Tibial artery (tissue), 4 donors: ENCODE data around the gene NCDN.

ENCODE experiments used
- DNase-seq, 2 donors: peaks; one replicate each; pipeline ENCODE4 v3.0.0-alpha.2; 2019
- H3K27ac ChIP-seq, 2 donors: fragments of 200-600 bp; sonication (generic) in 1 of 2; 1 replicate in 1 of 2; 2 replicates in 1 of 2; pipeline ENCODE4 v1.5.1; 2018 to 2019; ENCODE audit warnings: mild to moderate bottlenecking in 1 of 2
- H3K27me3 ChIP-seq, 2 donors: fragments of 200-600 bp; sonication (generic) in 1 of 2; one replicate each; pipeline versions ENCODE4 v1.5.1 to v1.6.0; 2016 to 2019
- H3K36me3 ChIP-seq, 3 donors: fragments of 200-600 bp; sonication (generic) in 2 of 3; one replicate each; pipeline ENCODE4 v1.5.1; 2016 to 2019; ENCODE audit warnings: mild to moderate bottlenecking in 2 of 3
- H3K4me1 ChIP-seq, 4 donors: fragments of 200-600 bp; sonication (generic) in 2 of 4; 1 replicate in 3 of 4; 2 replicates in 1 of 4; pipeline ENCODE4 v1.5.1; 2016 to 2019
- H3K4me3 ChIP-seq, 2 donors: fragments of 200-600 bp; sonication (generic) in 1 of 2; 1 replicate in 1 of 2; 2 replicates in 1 of 2; pipeline ENCODE4 v1.5.1; 2018 to 2019; ENCODE audit warnings: mild to moderate bottlenecking in 2 of 2
- H3K9me3 ChIP-seq, 3 donors: fragments of 200-600 bp; sonication (generic) in 1 of 3; one replicate each; pipeline ENCODE4 v1.5.1; 2016 to 2019
- intact Hi-C: fragments of 100-400 bp; cut with DNase I; formaldehyde crosslinking; loops from one replicate; pipeline ENCODE4 v1.15.0; 2023; ENCODE audit warnings: low total_unique reads
- TF ChIP-seq, protein P1 (sequence below), 2 experiments: fragments of 200-600 bp in 1 of 2; fragments of 450-650 bp in 1 of 2; IDR thresholded peaks; one replicate each; pipeline ENCODE4 v1.5.1; 2017 to 2019; ENCODE audit warnings: antibody characterized with exemption in 2 of 2, mild to moderate bottlenecking in 1 of 2, moderate library complexity in 1 of 2

NCDN gene

DNA sequence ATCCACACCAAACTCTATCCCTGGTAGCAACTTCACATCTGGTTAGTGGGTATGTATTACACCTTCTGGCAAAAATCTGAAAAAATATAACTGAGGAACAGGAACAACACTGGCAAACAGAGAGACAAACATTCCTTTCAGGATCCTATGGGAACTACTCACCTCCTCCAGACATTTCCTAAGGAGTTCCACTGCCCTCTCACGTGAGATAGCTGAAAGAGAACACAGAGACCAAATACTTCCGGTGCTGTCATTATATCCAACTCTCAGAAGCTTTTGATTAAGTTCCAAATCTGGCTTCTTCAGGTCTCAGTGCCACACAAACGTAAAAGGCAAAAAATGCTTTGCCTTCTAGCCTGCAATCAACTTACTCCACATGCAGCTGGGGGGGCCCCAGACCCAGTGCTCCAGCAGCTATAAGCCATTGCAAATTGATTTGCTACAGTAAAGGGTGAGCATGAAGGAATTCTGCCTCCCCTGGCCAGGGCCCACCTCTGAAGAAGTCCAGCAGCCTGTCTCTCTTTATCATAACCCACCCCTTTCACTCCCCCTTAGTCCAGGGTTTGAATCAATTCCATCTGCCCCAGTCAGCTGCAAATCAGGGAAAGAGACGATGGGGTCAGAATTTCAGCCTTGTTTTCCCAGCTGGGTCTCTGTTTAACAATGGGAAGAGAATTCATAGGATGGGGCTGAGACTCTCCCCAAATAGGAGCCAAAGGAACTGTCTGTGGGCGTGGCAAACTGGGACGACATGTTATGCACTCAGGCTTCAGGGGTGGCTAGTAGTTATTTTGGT lies 47.7 kb downstream of the NCDN start:
- Histone ChIP-seq H3K4me1 (no peaks in the 10 kb centered on the region), H3K4me3 (no peak overlapping the region), H3K36me3 (peaks cover 70 to 84% (median 80%) of the 10 kb centered on the region in 3 donors), H3K9me3 (no peaks in the 10 kb centered on the region), H3K27ac (no peak overlapping the region), H3K27me3 (no peaks in the 10 kb centered on the region)
- DNase-seq = no peak
- TF ChIP-seq, protein P1, sequence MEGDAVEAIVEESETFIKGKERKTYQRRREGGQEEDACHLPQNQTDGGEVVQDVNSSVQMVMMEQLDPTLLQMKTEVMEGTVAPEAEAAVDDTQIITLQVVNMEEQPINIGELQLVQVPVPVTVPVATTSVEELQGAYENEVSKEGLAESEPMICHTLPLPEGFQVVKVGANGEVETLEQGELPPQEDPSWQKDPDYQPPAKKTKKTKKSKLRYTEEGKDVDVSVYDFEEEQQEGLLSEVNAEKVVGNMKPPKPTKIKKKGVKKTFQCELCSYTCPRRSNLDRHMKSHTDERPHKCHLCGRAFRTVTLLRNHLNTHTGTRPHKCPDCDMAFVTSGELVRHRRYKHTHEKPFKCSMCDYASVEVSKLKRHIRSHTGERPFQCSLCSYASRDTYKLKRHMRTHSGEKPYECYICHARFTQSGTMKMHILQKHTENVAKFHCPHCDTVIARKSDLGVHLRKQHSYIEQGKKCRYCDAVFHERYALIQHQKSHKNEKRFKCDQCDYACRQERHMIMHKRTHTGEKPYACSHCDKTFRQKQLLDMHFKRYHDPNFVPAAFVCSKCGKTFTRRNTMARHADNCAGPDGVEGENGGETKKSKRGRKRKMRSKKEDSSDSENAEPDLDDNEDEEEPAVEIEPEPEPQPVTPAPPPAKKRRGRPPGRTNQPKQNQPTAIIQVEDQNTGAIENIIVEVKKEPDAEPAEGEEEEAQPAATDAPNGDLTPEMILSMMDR (IDR thresholded peaks at IDR 0.05) = no peak
- intact Hi-C loops = no loop called here

DNA sequence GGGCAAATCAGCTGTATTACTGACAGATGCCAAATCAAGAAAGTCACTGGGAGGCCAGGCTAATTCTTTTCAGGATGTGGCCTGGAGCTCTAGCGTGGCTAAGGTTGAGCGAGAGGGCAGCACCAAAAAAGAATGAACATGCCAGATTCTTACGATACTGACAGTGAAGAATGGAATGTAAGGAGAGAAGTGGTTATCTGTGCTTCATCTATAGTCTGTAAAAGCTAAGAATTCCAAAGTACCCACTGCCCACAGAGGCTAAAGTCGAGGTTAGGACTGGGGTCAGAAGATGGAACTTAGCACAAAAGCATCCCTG lies 48.2 kb downstream of the NCDN start:
- H3K36me3 ChIP-seq = peaks cover 70 to 85% (median 85%) of the 10 kb centered on the region in 3 donors

DNA sequence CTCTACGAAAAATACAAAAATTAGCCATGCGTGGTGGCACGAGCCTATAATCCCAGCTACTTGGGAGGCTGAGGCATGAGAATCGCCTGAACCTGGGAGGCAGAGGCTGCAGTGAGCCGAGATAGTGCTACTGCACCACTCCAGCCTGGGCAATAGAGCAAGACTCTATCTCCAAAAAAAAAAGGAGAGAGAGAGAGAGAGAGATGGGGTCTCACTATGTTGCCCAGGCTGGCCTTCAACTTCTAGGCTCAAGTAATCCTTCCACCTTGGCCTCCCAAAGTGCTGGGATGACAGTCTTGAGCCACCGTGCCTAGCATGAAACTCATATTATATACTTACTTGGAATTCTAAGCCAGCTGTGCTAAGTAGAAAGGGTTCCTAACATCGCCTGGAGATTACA lies 54.1 kb downstream of the NCDN start:
- no peak overlapping the region for H3K27ac ChIP-seq
- TF ChIP-seq, protein P1 (IDR thresholded peaks at IDR 0.05) = no peak
- intact Hi-C loops = no loop called here
- peaks cover 34 to 78% (median 61%) of the 10 kb centered on the region in 3 donors for H3K36me3 ChIP-seq
- DNase-seq = no peak
- H3K9me3 ChIP-seq = no peaks in the 10 kb centered on the region
- H3K4me1 ChIP-seq = no peaks in the 10 kb centered on the region
- H3K27me3 ChIP-seq = no peaks in the 10 kb centered on the region
- H3K4me3 ChIP-seq = no peak overlapping the region

More for the DNA sequence above, 48.2 kb downstream of the NCDN start:
- Histone ChIP-seq H3K27ac (no peak overlapping the region), H3K27me3 (no peaks in the 10 kb centered on the region), H3K4me3 (no peak overlapping the region), H3K9me3 (no peaks in the 10 kb centered on the region), H3K4me1 (no peaks in the 10 kb centered on the region)
- intact Hi-C loops = no loop called here
- no peak for DNase-seq
- TF ChIP-seq, protein P1 (IDR thresholded peaks at IDR 0.05) = no peak

DNA sequence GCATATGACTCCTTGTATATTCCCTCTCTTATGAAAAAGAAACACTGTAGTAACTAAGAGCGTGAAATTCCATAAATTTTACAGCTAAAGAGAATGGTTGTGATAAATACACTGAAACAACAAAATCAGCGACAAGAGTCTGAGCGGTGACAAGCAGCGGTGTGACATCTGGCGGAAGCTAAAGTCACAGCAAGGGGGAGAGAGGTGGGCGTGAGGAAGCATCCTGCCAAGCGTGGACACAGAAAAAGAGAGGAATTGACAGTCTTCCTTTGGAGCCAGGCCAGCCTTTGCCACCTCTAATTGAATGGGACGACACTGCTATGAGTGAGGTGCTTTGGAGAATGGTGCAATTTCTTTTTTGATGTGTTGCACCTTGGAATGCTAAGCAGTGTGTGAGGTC lies 57.8 kb downstream of the NCDN start:
- TF ChIP-seq, protein P1 (IDR thresholded peaks at IDR 0.05) = no peak
- Histone ChIP-seq H3K27ac (no peak overlapping the region), H3K27me3 (no peaks in the 10 kb centered on the region), H3K36me3 (peaks cover 11 to 77% (median 31%) of the 10 kb centered on the region in 3 donors), H3K4me3 (no peak overlapping the region), H3K9me3 (no peaks in the 10 kb centered on the region), H3K4me1 (no peaks in the 10 kb centered on the region)
- intact Hi-C loops = no loop called here
- DNase-seq = no peak
